Measurements from ENCODE around the gene CRY2.

DNA sequence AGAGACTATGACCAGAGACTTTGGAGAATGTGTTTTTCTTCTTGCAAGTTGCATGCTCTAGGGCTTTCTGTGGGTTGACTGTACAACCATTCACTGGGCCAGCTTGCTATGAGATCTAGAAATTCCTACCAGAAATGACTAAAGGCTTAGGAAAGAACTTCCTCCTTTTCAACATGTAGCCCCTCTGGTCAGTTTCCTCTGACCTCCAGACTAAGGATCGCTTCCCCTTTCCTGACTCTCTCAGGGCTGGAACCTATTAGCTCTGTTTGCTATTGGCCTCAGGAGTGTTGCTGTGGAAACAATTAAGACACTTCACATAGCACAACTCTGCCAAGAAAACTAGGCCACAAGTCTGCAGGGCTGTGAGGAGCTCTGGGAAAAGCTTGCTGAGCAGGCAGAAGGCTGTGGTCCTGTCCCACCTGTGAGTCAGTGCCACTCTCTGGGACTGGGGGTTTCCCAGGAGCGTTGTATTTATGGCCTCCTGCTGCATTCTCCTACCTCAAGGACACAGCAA lies 10.7 kb downstream of the CRY2 start:
- TF ChIP-seq, protein P1, sequence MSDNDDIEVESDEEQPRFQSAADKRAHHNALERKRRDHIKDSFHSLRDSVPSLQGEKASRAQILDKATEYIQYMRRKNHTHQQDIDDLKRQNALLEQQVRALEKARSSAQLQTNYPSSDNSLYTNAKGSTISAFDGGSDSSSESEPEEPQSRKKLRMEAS (IDR thresholded peaks at IDR 0.05; ENCODE audit: low read depth, low read length) = no peak
- TF ChIP-seq POLR2AphosphoS5 (IDR thresholded peaks at IDR 0.05; ENCODE audit: low read length) = no peak
- TF ChIP-seq, protein P2, sequence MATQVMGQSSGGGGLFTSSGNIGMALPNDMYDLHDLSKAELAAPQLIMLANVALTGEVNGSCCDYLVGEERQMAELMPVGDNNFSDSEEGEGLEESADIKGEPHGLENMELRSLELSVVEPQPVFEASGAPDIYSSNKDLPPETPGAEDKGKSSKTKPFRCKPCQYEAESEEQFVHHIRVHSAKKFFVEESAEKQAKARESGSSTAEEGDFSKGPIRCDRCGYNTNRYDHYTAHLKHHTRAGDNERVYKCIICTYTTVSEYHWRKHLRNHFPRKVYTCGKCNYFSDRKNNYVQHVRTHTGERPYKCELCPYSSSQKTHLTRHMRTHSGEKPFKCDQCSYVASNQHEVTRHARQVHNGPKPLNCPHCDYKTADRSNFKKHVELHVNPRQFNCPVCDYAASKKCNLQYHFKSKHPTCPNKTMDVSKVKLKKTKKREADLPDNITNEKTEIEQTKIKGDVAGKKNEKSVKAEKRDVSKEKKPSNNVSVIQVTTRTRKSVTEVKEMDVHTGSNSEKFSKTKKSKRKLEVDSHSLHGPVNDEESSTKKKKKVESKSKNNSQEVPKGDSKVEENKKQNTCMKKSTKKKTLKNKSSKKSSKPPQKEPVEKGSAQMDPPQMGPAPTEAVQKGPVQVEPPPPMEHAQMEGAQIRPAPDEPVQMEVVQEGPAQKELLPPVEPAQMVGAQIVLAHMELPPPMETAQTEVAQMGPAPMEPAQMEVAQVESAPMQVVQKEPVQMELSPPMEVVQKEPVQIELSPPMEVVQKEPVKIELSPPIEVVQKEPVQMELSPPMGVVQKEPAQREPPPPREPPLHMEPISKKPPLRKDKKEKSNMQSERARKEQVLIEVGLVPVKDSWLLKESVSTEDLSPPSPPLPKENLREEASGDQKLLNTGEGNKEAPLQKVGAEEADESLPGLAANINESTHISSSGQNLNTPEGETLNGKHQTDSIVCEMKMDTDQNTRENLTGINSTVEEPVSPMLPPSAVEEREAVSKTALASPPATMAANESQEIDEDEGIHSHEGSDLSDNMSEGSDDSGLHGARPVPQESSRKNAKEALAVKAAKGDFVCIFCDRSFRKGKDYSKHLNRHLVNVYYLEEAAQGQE (IDR thresholded peaks at IDR 0.05; ENCODE audit: low read depth, low read length) = no peak
- no peak for TF ChIP-seq TCF12 (IDR thresholded peaks at IDR 0.05; ENCODE audit: low read depth, low read length)
- TF ChIP-seq TAF1 (IDR thresholded peaks at IDR 0.05; ENCODE audit: borderline replicate concordance, low read depth, low read length) = no peak
- TF ChIP-seq POLR2A (IDR thresholded peaks at IDR 0.05; ENCODE audit: low read depth, low read length) = no peak

All from GM12878 (cell line).